Right lung (tissue), 5 donors: ENCODE results near the gene ST8SIA6. TPM values are rescaled to one million over a fixed set of nuclear protein-coding genes. Genes with fewer than 3 reads are reported as not detected.
"Not testable (repeated sequence)": the region's sequence is repeated elsewhere in the genome, so short reads cannot be mapped to it uniquely, and the experiment has no call there.

ENCODE experiments used
- DNase-seq, 2 donors: peaks; one replicate each; pipeline ENCODE4 v3.0.0-alpha.2; 2013
- polyA plus RNA-seq, 5 donors: library from polyadenylated mRNA; unstranded; fragments of 120-200 nt; gene quantifications; one replicate each; pipeline versions ENCODE4 v1.2.1 to v1.2.3, GENCODE V29; 2013; ENCODE audit warnings: inconsistent platforms in 1 of 5, low replicate concordance in 1 of 5; ENCODE audit not compliant: insufficient read length in 5 of 5, insufficient read depth in 1 of 5

ST8SIA6 gene
- polyA plus RNA-seq, 5 donors: 7.8 to 12.2 (median 9.0) TPM

DNA sequence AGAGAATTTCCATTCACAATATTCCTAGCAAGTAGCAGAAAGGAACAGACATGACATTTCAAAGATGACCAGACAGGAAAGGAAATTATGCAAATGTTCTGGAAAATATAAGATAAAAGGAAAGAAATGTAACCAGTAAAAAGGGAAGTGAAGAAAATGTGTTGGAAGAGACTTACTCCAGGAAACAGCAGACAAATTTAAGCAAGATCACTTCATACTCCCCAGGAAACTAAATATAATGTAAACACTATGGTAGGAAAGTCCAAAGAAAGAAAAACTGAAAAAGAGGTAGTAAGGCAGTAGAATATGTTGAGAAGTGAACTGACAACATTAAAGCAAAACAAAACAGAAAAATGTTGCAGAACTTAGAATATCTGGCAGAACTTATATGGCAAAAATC lies 6.4 kb upstream of the ST8SIA6 start:
- DNase-seq: no peak

- no peak for DNase-seq
Observed at GRCh38 chr10:17457083-17457482, 2.7 kb upstream of the ST8SIA6 start.

DNA sequence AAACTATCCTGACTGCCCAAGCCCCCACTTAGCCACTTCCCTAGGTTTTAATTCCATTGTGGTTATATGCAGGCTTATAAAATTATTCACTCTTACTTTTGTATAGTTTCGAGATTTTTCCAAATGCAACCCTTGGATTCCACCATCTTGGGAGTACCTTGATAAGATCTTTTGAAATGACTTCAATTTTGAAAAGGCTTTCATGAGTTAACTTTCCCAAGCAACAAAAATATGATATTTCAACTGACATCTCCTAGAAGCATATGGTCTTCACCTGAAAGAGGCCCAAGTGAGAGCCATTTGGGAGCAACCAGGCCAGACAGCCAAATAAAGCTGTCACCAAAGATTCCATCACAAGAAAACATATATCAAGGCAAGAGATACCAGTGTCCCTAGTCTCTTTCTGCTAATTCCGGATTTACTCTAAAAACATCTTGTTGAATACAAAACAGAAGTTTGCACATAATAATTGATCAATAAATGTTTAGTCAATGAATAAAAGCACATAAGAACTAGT lies 1.7 kb upstream of the ST8SIA6 start:
- no peak for DNase-seq

GRCh38 chr10:17455015-17455520 lies 673 bp upstream of the ST8SIA6 start:
- no peak for DNase-seq

GRCh38 chr10:17453373-17454091 lies 863 bp downstream of the ST8SIA6 start:
- peak in 1 of 2 donors; percentile 24 for DNase-seq

- DNase-seq: no peak
Observed at GRCh38 chr10:17453035-17453372, 1.4 kb downstream of the ST8SIA6 start.

- no peak for DNase-seq
Observed at GRCh38 chr10:17452060-17452841, 2.1 kb downstream of the ST8SIA6 start.

- DNase-seq: no peak
Observed at GRCh38 chr10:17450024-17450423, 4.4 kb downstream of the ST8SIA6 start.

GRCh38 chr10:17445400-17445998 lies 8.9 kb downstream of the ST8SIA6 start:
- no peak for DNase-seq

DNA sequence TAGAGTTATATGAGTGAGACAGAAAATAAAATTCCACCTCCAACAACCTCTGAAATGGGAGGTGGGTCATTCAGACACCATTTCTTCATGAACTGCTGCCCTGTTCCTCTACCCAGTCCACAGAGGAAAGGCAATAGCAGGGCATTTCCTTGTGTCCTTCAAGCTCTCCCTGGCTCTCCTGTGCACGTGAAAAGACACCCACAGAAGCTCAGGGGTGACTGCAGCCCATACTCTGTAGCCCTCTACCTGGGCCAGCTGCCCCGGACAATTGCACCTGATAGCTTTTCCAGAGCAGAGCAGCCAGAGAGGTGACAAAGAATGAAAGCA lies 10.0 kb downstream of the ST8SIA6 start:
- no peak for DNase-seq

DNA sequence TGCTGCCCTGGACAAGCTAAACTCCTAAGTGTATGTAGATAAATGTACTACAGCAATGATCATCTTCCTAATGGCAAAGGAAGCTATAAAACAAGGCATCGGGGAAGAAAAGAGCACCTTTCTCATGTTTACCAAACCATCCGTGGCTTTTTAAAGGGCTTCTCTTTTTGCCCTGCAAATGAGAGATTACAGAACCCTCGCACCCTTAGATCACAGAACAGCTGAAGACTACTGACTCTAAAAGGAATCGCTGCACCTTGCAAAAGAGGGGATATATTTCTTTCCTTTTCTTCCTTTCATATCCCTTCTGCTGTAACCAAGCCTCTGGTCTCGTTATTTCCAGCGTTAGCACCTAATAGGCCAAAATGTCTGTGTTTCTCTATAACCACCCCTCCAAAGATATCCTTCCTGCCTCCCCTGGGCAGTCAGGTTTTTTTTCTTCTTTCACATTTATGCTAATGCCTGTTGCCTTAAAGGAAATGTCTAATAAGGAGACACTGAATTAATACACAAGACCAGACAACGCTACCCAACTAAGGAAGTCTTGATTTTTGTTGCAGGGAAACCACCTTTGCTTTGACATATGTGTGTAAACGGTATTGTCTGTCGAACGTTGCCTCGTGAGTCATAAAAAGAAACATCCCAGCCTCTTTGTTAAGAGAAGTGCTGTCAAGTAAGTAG lies 10.5 kb downstream of the ST8SIA6 start:
- no peak for DNase-seq

- no peak for DNase-seq
Observed at GRCh38 chr10:17438583-17438982, 15.8 kb downstream of the ST8SIA6 start.

GRCh38 chr10:17436578-17436977 lies 17.8 kb downstream of the ST8SIA6 start:
- not testable (repeated sequence) for DNase-seq

- no peak for DNase-seq
Observed at GRCh38 chr10:17435953-17436352, 18.4 kb downstream of the ST8SIA6 start.

GRCh38 chr10:17435187-17435586 lies 19.2 kb downstream of the ST8SIA6 start:
- DNase-seq: no peak

DNA sequence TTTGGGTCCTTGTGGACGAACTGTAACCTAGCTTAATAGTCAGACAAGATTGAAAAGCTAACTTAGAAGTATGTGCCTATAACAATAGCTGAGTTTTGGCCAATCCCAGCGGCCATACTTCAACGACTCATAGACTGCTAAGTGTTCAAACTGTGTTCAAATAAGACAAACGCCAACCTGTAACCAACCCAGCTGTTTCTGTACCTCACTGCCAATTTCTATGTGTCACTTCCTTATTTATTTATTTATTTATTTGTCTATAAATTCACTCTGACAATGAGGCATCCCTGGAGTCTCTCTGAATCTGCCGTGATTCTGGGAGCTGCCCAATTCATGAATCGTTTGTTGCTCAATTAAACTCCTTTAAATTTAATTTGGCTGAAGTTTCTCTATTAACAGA lies 21.7 kb downstream of the ST8SIA6 start:
- no peak for DNase-seq

GRCh38 chr10:17431871-17432311 lies 22.5 kb downstream of the ST8SIA6 start:
- no peak for DNase-seq

DNA sequence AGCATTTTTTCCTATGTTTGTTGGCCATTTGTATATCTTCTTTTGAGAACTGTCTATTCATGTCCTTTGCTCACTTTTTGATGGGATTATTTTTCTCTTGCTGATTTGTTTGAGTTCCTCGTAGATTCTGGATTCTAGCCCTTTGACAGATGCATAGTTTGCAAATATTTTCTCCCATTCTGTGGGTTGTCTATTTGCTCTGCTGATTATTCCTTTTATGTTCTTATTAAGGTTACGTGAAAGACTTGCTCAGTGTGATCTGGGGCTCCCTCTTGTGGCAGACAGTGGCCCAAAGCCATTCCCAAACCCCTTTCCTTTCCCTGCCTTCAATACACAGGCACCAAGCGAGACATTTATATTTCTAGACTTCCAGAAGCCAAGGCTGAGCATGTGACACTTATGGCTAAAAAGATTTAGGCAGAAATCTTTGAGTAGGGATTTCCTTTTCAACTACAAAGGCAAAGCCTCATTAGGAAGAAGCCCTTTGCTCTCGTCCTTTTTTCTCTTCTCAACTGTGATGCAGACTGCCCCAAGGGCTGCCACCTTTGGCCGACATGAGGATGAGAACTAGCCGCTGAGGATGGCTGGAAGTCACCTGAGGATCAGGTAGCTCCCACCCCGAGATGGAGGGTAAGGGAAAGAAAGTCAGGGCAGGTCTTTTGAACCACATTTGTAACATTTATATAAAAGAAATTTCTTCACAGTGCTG lies 23.6 kb downstream of the ST8SIA6 start:
- DNase-seq: peak; percentile 62 to 78

- no peak for DNase-seq
Observed at GRCh38 chr10:17429490-17429889, 24.9 kb downstream of the ST8SIA6 start.

GRCh38 chr10:17428351-17429097 lies 25.9 kb downstream of the ST8SIA6 start:
- DNase-seq: no peak
